HG02588 (cell line): Measurements from ENCODE around the gene GLB1L.
"Not testable (repeated sequence)": the region's sequence is repeated elsewhere in the genome, so short reads cannot be mapped to it uniquely, and the experiment has no call there.

Experiments
- ATAC-seq: cut with Tn5 transposase; IDR thresholded peaks from one replicate; pipeline ENCODE4 v1.9.1; 2021; ENCODE audit warnings: mild to moderate bottlenecking, moderate library complexity; ENCODE audit not compliant: unreplicated experiment

GLB1L gene

GRCh38 chr2:219209236-219210195 is 35.7 kb downstream of the GLB1L start:
- ATAC-seq = no peak

- ATAC-seq = no peak
Measured at GRCh38 chr2:219207884-219208740, 37.1 kb downstream of the GLB1L start.

DNA sequence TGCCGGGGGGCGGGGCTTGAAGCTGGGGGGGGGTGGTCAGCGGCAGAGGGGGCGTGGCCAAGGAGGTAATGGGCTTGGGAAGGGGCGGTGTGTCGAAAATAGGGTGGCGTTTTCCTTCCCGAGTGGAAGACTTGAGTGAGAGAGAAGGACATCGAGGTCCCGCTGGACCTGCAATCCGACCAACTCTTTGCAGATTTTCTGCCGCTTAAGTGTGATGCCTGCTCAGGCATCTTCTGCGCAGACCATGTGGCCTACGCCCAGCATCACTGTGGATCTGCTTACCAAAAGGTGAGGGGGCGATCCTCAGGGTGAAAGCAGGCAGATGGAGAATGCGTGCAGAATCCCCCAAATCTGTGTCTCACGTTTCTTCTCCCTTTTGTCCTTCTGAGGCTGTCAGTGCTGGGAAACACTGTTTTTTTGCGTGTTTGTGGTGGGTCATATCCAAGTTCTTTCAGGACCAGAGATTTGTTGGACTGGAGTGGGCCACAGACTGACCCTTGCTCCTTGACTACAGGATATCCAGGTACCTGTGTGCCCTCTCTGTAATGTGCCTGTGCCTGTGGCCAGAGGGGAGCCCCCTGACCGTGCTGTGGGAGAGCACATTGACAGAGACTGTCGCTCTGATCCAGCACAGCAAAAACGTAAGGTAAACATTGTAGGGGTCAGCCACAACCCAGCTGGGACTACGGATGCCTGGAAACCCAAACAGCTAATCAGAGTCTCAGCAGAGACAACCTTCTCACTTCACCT is 37.9 kb downstream of the GLB1L start:
- no peak for ATAC-seq

GRCh38 chr2:219206328-219207133 is 38.7 kb downstream of the GLB1L start, which contains the start of gene ZFAND2B:
ZFAND2B (plus strand) TSS chr2:219206782; CDS start chr2:219206988, 206 bp downstream.
- peak; percentile 96 for ATAC-seq

DNA sequence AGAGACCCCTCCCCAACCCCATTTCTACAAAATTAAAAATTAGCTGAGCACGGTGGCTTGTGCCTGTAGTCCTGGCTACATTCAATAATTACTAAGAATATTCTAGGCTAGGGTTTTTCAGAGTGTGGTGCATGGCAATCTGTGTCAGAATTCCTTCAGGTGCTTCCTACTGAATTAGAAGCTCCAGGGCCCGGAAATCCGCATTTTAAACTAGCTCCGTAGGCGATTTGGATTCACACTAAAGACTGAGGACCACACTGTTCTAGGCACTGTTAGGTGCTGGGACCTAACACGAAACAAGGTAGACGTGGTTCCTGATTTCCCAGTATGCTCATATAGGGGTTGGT is 39.3 kb downstream of the GLB1L start:
- ATAC-seq = no peak

DNA sequence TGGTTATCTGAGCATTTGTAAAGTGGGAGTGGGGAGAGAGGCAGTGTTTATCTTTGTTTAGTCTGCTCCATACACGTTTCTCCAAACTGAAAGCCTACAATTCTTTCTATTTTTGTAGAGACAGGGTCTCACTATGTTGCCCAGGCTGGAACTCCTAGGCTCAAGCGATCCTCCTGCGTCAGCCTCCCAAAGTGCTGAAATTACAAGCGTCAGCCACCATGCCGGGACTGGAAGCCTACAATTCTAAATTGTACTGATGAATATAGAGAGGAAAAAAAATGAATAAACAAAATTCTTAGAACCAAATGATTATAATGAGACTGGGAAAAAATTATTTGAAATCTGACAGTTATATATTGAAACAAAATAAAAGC is 40.1 kb downstream of the GLB1L start:
- no peak for ATAC-seq

GRCh38 chr2:219204425-219205164 is 40.6 kb downstream of the GLB1L start:
- no peak for ATAC-seq

- not testable (repeated sequence) for ATAC-seq
Measured at GRCh38 chr2:219201331-219201730, 43.9 kb downstream of the GLB1L start.

GRCh38 chr2:219200502-219201326 is 44.5 kb downstream of the GLB1L start:
- not testable (repeated sequence) for ATAC-seq

DNA sequence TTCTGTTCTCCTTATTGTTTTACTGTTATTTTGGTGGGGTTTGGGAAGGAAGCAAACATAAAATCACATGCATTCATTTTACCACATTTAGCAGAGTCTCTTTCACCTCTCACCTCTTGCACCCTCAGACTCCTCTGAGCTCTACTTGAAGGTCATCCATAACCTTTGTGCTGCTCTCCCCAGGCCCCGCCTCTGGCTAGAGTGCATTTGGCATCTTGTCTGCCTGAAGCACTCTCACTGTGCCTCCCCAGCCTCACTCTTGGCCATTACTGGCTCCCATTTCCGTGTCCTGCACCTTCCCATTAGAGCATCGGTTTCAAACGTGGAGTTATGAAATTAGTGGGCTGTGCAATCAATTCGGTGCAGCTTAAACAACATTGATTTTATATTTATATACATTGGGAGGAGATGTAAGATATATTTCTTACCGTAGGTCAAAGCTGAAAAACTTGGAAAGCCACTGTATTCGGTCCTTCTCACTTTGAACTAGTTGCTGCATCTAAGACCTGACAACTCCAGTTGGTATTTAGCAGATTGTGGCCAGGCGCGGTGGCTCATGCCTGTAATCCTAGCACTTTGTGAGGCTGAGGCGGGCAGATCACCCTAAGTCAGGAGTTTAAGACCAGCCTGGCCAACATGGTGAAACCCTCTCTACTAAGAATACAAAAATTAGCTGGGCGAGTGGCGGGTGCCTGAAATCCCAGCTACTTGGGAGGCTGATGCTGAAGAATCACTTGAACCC is 45.6 kb downstream of the GLB1L start:
- no peak for ATAC-seq

GRCh38 chr2:219198974-219199373 is 46.3 kb downstream of the GLB1L start:
- ATAC-seq = no peak

- ATAC-seq = no peak
Measured at GRCh38 chr2:219197388-219197787, 47.9 kb downstream of the GLB1L start.

DNA sequence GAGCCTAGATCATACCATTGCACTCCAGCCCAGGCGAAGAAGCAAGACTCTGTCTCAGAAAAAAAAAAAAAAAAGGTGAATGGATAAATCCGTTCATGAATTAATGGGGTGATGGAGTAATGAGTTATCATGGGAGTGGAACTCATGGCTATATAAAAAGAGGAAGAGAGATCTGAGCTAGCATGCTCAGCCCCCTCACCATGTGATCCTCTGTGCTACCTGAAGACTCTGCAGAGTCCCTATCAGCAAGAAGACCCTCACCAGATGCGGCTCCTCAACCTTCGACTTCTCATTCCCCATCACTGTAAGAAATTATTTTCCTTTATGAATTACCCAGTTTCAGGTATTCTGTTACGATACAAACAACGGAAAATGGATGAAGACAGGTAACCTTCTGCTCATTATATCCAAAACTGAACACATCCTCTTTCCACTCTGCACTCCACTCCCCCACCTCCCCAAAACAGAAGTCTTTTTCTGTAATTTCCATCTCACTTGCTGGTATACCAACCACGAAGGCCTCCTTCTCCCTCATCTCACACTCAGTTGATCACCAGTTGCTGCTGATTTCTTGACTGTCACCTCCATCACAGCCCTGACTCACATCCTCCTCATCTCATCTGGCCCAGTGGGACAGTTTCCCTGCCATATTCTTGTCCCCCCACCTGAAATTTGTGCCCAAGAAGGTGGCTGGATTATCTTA is 58.3 kb downstream of the GLB1L start:
- ATAC-seq = no peak
